ENCODE results near the gene C10orf105.
A peak's percentile ranks its signal among the peaks of the same experiment; 100 is the strongest.

The C10orf105 gene

DNA sequence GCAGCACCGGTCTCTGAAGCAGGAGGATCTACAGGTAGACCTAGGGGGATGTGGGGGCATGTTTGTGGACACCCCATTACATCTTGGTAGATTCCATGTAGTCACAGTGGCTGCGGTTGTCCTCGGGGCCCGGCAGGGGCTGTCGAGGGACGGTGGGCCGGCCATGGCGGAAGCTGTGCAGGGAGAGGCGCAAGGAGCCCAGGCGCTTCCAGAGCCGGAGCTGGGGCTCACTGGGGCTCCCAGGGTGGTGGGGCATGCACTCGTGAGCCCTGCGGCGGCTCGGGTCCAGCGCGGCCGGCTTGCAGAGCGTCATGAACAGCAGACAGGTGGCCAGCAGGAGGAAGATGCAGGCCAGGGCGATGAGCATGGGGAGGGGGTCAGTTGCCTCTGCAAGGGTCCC lies 3.7 kb downstream of the C10orf105 start:
- no peak for DNase-seq

DNA sequence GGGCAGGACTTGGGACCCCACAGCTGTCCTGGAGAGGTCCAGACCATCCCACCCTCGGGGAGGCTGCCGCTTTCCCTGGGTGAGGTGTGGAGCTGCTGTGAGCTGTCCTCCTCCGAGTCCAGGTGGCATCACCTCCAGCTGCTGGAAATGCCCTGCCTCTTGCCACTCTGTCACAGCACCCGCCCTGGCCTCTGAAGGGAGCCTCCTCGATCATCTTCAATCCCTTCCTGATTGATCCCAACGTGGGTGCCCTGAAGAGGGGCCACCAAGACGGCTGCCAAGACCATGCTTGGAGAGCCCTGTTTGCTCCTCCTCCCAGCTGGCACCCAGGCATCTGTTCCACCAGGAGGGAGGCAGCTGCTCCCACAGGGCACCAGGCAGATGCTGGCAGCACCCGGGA lies 4.6 kb downstream of the C10orf105 start:
- no peak for DNase-seq

DNA sequence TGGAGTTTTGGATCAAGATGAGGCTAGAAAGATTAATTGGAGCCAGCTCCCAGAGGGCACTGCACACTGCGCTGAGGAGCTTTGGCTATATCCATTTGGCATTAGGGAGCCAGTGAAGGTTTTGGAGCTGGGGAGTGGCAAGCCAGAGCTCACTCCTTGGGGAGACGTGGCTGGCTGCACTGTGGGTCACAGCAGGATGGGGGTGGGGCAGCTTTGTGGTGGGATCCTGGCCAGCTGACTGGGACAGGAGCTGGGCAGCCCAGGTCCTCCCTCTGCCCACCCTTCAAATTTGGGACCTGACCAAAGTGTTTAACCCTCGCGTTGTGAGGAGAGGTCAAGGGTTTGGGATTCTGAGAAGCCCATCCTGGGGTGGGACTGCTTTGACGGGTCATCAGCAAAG lies 5.0 kb downstream of the C10orf105 start:
- DNase-seq: no peak

DNA sequence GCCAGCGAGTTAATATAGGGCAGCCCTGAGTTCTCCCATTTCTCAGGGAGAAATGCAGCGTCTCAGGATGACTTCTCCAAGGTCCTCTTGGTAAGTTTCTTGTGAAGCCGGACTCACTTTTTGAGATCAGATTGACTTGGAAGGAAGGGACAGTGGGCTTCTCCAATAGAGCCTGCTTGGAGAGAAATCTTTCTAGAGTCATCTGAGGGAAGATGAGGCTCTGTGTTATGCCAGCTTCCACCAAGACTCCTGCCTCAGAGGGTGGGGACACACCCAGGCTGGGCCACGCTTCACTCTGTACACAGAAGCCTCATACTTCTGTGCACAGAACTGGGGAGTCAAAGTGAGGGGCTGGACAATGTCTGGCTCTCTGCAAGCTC lies 5.6 kb downstream of the C10orf105 start:
- no peak for DNase-seq

DNA sequence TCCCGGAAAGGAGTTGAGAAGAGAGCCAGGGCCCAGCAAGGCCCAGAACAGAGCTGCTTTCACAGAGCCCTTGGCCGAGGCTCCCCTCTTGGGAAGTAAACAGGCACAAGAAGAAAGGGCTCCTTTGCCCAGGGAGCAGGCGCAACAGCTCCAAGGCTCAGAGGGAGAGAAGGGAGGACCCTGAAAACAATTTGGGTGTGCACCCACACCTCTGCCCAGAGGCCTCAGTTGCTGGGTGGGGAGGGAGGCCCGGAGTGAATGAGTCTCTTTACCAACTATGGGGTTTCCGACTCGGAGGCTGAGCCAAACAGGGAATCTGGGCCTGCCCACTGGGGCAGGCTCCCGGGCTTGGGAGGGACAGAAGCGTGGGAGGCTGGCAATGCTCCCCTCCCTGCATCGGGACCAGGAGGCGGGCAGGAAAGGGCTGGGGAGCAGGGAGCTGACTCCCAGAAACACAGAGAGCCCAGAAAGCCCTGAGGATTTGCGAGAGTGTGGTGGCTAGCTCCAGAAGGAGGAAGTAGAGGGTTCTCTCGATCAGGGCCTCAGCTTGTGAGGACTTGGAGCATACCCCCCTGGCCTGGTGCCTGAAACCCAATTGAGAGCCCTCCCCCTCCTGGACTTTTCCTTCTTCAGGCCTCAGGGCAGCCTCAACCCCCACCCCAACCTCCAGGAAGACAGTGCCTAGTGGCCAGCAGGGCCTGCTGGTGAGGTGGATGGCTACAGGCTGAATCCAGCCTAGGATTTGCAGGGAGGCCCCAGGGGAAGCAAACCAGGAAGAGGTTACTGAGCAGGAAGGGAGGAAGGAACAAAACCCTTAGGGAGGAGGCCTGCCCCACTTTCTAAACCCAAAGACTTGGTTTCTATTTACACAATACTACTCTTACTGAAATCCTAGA lies 6.2 kb downstream of the C10orf105 start:
- DNase-seq: peak; percentile 83 to 88

DNA sequence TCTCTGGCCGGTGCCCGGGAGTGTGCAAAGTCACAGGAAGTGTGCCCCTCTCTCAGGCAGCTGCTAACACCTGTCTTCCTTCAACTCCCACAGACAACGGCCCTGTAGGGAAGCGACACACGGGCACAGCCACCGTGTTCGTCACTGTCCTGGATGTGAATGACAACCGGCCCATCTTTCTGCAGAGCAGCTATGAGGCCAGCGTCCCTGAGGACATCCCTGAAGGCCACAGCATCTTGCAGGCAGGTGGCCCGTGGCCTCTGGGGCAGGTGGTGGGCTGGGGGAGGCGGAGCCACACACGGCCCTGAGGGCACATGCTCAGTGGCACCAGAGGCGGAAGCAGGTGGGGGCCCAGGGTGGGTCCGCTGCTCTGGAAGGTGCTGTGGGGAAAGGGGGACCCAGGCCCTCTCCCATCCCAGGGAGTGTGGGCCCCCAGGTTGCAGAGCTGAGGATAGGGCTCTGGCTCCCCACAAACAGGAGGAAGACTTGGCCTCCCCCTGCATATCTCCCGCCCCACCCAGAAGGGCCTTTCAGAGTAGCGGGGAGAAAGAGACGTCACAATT lies 6.9 kb downstream of the C10orf105 start:
- no peak for DNase-seq

DNA sequence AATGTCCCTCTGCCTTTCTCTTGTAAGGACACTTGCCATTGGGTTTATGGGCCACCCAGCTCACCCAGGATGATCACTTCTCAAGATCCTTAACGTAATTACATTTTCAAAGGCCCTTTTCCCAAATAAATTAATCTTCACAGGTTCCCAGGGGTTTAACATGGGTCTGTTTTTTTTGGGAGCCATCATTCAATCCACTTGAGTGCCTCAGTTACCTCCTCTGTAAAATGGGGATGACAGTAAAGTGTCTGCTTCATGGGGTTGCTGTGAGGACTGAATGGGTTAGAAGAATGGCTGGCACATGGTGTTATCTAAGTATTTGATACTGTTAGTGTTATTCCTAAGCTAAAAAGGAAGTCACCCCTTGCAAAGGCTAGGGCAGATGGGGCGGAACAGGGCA lies 7.4 kb downstream of the C10orf105 start:
- no peak for DNase-seq

DNA sequence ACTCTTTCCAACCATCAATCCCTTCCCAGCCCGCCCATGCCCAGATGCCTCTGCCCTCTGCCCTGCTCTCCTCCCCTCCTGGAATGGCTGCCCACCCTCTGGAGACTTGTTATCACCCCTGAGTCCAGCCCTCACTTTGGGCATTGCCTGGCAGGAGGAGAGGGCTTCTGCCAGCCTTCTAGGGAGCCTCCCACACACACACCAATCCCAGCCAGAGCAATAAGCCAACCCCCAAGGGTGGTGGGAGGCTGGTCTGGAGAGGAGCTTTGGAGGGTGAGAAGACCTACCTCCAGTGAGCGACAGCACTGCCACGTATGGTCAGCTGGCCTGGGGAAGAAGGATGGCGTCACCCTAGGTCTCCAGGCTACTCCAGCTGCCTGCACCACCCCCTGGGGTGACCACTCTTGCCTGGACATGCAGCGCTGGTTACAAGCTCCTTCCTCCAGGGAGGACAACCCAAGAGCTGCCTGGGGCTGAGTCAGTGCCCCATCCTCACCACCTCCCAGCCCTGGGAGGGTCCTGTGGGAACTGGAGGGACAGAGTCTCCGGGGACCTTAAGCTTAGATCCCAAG lies 8.4 kb downstream of the C10orf105 start:
- DNase-seq: no peak

DNA sequence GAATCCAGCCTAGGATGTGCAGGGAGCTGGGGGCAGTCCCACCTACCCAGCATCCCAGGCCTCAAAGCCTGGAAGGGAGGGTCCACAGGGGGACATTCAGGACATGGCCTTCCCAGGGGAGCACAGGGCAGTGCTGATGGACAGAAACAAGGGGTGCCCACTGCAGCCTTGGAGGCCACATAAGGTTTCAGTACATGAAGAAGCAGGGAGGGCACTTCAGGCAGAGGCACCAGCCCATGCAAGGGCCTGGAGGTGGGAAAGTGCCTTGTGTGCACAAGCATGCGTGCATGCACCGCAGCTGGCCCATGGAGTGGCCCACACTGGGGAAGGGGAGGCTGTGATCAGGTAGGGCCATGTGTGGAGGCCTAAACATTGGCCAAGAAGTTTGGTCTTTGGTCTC lies 9.1 kb downstream of the C10orf105 start:
- no peak for DNase-seq

DNA sequence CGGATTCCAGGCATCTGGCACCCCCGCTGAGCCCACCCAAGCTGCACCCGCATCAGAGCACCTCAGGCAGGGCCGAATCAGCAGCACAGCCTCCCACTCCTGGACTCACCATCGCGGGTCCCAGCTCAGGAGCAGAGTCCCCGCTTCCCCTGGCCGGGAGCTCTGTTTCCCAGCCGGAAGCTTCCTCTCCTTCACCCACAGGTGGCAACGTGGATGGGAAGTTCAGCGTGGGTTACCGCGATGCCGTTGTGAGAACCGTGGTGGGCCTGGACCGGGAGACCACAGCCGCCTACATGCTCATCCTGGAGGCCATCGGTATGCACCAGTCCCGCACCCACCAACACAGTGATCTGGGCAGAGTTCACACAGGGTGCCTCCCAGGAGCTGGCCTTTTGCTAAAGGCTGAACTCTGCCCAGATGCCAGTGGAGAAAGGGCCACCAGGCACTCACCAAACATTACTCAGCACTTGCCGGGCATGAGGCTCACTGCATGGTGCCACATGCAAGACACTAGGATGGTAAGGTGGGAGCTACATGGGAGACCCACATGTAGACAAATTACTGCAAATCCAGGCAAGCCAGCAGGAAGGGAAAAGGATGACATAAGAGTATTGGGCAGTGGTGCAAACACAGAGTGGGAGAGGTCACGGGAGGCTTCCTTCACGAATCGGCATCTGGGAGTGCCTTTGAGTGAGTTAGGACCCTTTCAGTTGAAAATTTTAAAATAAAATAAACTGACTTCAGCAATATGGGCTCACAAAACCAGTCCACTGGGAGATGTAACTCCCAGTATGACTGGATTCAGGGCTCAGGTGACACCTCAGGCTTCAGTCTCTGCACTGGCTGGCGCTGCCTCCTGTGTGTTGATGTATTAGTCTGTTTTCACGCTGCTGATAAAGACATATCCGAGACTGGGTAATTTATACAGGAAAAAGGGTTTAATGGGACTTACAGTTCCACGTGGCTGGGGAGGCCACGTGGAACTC lies 10.4 kb downstream of the C10orf105 start:
- no peak for DNase-seq

DNA sequence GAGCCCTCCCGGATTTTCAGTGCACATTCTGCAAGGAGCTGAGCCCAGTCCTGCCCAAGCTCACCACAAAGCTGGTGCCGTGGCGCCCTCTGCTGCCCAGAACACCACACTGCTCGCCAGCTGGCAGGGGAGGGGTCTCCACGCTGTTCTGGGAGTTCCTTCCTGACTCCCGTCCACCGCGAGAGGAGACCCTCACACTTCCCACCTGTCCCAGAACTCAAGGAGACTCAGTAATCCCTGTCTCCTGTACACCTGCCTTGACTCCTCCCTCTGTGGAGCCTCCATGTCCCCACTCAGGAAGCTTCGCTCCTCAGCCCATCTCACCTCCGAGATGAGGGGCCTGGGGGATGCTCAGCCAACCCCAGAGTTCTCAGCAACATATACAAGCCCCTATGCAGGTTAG lies 11.3 kb downstream of the C10orf105 start:
- DNase-seq: peak in 1 of 2 donors; percentile 46

DNA sequence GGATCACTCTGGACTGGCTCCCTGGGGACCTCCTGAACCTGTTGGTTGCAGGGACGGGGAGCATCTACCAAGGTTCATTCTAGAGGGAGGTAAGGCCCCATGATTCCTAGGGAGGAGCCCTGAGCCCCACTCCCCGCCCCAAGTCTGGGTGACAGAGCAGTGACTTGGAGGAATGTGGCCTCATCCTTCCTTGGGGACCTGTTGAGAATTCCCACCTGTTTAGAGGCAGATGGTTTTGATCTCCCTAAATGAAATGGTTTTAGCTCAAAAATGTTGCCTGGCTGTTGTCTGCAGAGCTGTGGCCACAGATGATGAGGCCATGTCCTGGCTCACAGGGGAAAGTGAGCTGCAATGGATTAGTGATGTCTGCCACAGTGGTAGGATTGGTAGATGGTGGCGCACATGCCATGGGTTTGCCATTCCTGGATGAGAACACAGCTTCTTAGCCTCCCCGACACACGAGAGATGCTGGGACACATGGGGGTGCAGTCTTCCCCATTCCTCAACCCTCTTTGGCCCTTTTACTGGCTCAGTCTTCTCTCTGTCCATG lies 12.3 kb downstream of the C10orf105 start:
- no peak for DNase-seq

DNA sequence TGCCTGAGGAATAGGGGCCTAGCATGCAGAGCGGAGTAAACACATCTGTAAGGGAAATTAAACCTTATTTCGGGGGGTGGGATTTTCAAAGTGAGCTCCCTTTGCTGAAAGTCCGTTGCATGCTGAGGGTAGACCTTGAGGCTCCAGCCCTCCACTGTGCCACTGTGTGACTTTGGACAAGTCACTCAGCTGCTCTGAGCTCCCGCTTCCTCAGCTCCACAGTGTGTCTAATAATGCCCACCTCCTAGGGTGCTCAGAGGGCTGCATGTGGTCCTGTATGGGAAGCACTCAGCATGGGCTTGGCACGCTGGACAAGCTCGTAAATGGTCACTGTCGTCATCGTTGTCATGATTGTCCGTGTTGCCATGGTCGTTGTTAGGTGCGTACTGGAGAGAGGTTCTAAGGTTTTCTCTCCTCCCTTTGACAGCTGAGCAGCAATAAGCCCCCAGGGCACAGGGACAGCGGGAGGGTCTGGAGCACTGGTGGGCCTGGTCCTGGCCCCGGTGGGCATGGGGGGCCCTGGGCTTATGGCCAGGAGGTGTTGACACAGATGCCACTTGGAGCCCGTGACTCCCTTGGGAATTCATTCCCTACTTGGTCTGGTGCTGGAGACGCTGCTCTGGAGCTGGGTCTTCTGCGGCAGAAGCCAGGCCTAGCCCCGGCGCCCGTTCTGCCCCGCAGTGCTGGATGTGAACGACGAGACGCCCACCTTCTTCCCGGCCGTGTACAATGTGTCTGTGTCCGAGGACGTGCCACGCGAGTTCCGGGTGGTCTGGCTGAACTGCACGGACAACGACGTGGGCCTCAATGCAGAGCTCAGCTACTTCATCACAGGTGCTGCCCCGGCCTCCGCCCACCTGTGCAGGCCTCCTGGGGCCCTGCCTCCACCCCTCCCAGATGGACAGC lies 13.1 kb downstream of the C10orf105 start:
- no peak for DNase-seq

DNA sequence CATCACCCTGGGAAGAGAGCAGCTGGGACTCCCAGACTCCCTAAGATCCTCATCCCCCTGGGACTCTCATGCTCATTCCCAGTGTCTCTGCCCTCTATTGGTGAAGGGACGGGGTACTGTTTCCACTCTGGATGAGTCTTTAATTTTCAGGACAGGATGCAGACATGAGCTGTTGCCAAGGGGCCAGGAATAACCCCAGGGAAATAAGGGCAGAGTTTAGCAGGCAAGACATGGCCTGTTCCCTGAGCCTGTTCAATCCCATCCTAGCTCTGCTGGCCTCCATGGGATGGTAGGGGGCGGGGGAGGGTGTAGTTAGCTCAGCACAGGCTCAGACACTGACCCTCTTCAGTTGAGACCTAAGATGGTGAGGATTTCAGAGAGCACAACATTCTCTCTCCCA lies 14.0 kb downstream of the C10orf105 start:
- no peak for DNase-seq

DNA sequence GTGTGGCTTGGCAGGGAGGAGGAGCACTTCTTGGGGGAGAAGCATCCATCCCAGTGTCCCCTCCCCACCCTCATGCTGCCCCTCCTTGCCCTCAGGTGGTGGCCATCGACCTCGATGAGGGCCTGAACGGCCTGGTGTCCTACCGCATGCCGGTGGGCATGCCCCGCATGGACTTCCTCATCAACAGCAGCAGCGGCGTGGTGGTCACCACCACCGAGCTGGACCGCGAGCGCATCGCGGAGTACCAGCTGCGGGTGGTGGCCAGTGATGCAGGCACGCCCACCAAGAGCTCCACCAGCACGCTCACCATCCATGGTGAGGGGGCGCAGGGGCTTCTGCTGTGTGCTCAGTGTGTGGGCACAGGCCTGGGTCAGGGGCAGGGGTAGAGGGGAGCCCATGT lies 14.8 kb downstream of the C10orf105 start:
- no peak for DNase-seq

DNA sequence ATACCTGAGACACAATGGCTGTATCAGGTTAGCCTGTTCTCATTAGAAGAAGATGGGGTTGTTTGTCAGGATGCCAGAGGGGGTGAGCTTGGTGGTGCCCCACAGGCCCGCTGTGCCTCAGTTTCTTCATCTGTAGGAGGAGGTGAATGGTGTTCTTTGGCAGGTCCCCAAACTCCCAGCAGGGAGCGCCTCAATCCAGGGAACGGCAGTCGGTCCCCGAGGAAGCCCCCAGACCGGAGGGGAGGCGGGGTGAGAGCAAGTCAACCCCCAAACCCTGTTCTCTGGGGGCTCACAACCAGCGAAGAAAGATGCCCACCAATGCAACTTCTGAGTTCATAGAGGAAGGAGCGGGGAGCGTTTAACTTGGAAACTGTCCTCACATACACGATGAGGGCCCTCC lies 16.0 kb downstream of the C10orf105 start:
- DNase-seq: no peak

DNA sequence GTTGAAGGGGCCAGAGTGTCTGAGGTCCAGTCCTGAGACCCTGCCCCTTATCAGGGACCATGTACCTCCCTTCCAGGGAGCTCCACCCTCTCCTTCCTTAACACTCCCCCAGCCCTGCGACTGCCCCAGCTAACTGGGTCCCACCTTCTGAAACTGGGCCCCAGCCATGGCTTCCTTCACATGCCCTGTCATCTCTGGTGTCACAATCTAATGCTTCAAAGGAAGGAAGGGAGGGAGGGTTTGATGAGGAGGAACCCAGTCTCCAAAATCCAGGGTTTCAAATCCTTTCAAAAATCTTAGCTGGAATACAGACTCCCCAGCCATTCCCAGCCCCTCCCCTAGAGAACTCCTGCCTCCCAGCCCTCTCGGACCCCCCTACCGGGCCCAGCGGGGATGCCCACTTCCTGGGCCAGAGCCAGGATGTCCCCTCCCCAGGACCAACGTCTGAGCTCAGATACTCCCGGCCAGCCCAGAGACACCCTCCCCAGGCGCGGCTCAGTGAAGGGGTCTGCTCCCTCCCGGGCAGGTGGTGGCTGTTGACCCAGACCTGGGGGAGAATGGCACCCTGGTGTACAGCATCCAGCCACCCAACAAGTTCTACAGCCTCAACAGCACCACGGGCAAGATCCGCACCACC lies 18.0 kb downstream of the C10orf105 start:
- no peak for DNase-seq

DNA sequence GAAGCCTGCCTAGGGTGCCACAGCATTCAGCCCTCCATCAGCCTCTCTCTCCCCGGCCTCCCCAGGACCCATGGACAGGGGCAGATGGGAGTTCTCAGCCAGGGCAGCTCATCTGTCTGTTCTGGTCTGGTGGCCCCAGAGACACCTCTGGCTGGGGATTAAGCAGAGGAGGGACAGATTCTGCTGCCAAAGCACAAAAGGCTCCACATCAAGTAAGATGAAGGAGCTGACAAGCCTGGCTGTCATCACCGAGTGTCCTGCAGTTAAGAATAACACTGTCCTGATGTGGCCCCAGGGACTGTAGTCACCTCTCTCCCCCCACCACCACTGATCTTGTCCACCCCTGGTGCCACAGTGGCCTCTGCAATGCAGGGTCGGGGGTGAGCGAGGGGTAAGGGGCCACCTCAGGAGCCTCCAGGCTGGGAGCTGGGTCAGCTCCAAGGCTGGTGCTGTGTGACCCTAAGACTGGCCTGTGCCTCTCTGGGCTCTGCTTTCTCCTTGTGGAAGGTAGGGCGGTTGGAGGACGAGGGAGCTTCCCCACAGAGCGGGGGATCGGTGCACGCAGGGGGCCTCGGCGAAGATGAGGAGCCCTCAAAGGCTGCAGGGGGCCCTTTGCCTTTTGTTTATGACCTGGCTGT lies 18.7 kb downstream of the C10orf105 start:
- no peak for DNase-seq

DNA sequence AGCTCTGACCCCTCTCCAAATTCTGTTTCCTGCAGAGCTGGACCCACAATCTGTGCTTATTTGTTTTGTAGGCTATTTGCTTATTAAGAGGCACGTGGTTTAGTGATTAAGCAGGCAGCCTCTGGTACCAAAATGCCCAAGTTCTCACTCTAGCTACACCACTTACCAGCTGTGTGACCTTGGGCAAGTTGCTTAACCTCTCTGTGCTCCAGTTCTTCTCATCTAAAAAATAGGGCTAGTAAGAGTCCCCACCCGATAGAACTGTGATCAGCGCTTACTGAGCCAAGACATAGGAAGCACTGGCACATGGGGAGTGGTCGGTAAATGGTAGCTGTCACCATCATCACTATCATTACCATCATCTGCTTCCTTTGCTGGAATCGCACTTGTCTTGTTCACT lies 20.8 kb downstream of the C10orf105 start:
- no peak for DNase-seq

DNA sequence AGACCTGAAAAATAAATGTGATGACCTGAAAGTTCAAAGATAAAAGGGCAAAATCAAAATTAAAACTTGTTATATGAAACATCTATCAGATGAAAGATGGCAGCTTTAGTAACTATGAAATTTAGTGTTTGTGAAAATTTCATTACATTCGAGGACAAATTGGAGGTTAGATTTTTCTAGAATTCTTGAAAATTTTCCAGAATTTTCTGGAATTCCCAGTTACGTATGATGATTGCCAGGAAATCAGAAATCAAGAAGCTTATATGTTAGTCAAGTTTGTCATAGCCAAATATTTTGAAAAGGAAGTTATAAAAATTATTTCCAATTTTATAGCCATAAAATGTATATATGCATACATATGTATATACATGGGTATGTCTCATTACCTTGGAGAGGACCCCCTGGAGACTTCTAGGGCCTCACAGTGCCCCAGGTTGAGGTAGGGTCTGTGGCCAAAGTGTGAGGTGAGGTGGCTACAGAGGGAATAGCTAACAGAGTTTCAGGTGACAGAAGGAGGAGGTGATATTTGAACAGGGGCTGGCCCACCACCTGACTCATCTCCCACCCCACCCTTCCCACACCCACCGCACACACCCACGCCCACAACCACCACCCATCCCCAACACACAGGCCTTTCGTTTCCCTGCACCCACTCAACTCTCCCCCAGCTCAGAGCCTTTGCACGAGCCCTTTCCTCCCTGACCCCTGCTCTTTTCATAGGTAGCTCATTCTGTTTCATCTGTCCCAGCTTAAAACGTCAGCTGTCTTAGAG lies 21.5 kb downstream of the C10orf105 start:
- DNase-seq: no peak
